Retinal pigment epithelial cell (primary cell): ENCODE measurements around the gene ULK1.

Experiments
- DNase-seq: peaks from one replicate; pipeline ENCODE4 v3.0.0-alpha.2; 2010; ENCODE audit warnings: low read depth
- H3K4me3 ChIP-seq: 2 replicates; pipeline ENCODE4 v1.5.1; 2011; ENCODE audit warnings: mild to moderate bottlenecking, low read length, control low read depth, moderate library complexity
- TF ChIP-seq, protein P1 (sequence below): conservative IDR thresholded peaks from 2 replicates; pipeline ENCODE4 v1.5.1; 2011; ENCODE audit warnings: low read depth, low read length, control low read depth, inconsistent platforms

The ULK1 gene

DNA sequence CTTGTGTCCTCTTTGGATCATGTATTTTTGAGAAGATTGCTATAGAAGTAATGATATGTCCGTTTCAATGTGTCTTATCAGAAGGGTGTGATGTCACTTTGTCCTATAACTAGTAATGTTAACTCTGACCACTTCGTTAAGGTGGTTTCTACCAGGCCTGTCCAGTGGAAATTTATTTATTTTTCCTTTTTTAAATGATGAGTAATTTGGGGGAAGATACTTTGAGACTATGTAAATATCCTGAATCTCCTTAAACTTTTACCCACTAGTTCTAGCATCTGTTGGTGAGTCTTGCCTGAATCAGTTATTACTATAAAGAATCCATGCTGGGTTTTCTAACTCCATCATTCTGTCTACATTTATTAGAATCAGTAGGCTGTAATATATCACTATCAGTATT is 70.7 kb downstream of the ULK1 start:
- no peak overlapping the region for H3K4me3 ChIP-seq
- TF ChIP-seq, protein P1, sequence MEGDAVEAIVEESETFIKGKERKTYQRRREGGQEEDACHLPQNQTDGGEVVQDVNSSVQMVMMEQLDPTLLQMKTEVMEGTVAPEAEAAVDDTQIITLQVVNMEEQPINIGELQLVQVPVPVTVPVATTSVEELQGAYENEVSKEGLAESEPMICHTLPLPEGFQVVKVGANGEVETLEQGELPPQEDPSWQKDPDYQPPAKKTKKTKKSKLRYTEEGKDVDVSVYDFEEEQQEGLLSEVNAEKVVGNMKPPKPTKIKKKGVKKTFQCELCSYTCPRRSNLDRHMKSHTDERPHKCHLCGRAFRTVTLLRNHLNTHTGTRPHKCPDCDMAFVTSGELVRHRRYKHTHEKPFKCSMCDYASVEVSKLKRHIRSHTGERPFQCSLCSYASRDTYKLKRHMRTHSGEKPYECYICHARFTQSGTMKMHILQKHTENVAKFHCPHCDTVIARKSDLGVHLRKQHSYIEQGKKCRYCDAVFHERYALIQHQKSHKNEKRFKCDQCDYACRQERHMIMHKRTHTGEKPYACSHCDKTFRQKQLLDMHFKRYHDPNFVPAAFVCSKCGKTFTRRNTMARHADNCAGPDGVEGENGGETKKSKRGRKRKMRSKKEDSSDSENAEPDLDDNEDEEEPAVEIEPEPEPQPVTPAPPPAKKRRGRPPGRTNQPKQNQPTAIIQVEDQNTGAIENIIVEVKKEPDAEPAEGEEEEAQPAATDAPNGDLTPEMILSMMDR, result no peak
- no peak for DNase-seq

DNA sequence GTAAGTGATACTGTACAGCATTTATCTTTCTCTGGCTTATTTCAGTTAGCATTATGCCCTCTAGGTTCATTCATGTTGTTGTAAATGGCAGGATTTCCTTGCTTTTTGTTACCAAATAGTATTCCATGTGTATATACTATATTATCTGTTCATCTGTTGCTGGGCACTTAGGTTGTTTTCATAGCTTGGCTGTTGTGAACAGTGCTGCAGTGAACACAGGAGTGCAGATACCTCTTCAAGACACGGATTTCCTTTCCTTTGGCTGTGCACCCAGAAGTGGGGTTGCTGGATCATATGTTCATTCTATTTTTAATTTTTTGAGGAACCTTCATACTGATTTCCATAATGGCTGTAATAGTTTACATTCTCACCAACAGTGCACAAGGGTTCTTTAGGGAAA is 76.8 kb downstream of the ULK1 start:
- no peak overlapping the region for H3K4me3 ChIP-seq
- TF ChIP-seq, protein P1, result no peak
- DNase-seq, result no peak
